Superior temporal gyrus (tissue), 1 donor: Measurements from ENCODE around the gene EIF4G3.

Experiments used
- DNase-seq: peaks from one replicate; pipeline ENCODE4 v3.0.0-alpha.2; 2016; ENCODE audit errors: extremely low spot score

EIF4G3 gene

GRCh38 chr1:20996554-20996953 is 180.1 kb downstream of the EIF4G3 start:
- no peak for DNase-seq

GRCh38 chr1:20993716-20994575 is 182.8 kb downstream of the EIF4G3 start:
- no peak for DNase-seq

DNA sequence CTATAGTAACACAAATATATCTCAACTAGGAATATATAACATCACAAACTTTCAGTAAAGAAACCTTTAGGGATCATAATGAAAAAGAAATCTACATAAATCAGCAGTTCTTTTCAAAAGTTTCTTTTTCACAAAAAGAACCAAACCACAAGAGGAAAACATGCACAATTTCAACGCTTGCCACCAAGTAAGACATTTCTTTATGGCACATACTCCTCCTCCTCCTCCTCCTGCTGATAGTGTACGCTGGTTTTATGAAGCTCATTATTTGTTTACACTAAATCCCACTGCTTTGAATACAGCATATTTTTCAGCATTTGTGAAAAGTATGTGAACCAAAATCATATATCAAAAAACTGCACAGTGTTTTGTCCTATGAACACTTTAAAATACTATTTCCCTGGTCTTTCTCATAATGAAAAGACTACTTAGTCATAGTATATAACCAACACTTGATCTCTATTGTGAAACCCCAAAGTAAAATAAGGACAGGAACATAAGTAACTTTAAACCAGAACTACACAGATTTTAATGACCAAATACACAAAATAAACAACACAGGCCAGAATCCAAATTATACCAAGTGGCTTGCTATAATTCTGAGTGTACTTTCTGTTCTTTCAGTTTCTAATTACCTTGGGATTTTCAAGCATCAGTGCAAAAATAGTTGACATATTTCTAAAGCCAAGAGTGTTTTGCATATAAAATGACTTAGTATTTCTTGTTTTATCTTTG is 184.2 kb downstream of the EIF4G3 start:
- DNase-seq, result no peak

DNA sequence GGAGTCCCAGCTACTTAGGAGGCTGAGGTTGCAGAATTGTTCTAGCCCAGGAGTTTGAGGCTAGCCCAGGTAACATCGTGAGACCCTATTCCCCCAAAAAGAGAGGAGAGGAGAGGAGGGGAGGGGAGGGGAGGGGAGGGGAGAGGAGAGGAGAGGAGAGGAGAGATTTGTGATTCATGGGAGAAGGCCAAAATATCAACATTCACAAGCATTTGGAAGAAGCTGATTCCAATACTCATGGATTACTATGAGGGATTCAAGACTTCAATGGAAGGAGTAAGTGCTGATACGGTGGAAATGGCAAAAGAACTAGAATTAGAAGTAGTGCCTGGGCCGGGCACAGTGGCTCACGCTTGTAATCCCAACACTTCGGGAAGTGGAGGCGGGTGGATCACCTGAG is 187.8 kb downstream of the EIF4G3 start:
- DNase-seq, result no peak

DNA sequence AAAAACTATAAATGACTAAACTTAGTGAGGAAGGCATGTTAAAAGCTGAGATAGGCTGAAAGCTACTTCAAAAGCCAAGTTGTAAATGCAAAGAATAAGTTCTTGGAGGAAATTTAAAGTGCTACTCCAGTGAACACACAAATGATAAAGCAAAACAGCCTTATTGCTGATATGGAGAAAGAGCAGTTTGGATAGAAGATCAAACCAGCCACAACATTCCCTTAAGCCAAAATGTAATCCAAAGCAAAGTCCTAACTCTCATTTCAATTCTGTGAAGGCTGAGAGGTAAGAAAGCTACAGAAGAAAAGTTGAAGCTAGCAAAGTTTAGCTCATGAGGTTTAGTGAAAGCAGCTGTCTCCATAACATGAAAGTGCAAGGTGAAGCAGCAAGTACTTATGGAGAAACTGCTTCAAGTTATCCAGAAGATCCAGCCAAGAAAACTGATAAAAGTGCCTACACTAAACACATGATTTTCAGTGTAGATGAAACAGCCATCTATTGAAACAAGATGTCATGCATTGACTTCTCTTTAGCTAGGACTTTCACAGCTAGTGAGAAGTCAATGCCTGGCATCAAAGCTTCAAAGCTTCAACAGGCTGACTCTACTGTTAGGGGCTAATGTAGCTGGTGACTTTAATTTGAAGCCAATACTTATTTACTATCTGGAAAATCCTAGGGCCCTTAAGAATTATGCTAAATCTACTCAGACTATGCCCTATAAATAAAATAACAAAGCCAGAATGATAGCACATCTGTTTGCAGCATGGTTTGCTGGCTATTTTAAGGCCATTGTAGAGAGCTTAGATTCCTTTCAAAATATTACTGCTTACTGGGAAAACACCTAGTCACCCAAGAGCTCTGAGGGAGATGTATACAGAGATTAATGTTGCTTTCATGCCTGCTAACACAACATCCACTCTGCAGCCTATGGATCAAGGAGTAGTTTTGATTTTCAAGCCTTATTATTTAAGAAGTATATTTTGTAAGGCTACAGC is 188.6 kb downstream of the EIF4G3 start:
- DNase-seq, result no peak

DNA sequence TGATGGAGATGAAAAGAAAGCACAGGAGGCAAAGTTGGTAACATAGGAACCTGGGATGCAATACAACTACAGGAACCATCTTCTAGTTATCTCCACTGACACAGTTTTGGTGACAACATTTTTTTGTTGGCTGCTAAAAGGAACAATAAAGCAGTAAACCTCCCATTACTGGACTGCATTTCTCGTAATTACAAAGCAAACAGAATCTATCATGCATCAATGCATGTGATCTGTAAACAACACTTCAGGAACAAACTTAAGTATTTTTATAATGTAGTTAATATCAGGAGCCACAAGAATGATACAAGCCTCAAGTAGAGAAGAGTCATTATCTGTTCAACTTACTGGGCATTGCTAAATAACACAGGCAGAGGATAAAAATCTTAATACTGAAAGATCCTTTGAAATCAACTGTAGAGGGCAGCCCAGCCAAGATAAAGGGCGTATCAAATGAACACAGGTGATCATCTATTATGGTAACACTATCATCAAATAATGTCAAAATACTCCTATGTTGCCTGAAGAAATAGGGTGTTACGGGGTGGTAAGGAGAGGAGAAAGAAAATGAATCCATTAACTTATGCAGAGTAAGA is 193.3 kb downstream of the EIF4G3 start:
- no peak for DNase-seq

GRCh38 chr1:20982316-20982715 is 194.4 kb downstream of the EIF4G3 start:
- DNase-seq, result no peak

- DNase-seq, result peak; percentile 69
These were observed 194.8 kb downstream of the EIF4G3 start for GRCh38 chr1:20981915-20982314.

DNA sequence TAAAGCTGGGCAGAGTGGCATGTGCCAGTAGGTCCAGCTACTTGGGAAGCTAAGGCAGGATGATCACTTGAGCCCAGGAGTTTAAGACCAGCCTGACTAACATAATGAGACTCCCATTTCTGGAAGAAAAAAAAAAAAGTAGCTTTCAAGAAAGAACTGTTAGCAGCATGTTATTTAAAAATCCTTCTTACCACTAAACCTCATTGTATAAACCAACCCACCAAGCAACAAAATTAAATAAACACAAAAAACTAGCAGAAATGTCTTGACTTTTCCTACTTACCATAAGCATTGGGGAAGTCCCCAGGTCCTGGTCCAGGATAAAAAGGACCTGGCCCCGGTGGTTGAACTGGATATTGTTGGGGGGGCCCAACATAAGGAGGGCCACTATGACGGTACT is 196.6 kb downstream of the EIF4G3 start:
- no peak for DNase-seq

DNA sequence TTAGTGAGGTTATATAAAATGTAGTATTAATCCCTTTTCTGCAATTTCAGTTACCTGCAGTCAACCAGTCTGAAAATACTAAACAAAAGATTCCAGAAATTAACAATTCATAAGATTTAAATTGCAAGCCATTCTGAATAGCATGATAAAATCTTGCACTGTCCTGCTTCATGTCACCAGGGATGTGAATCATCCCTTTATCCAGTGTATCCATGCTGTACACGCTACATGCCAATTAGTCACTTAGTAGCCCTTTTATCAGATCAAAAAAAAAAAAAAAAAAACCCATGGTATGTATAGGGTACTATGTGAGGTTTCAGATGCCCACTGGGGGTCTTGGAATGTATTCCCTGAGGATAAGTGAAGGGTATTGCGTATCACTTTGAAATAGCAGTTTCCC is 198.3 kb downstream of the EIF4G3 start:
- no peak for DNase-seq

- no peak for DNase-seq
These were observed 201.0 kb downstream of the EIF4G3 start for GRCh38 chr1:20975668-20976067.

GRCh38 chr1:20974951-20975350 is 201.7 kb downstream of the EIF4G3 start:
- no peak for DNase-seq

GRCh38 chr1:20974069-20974468 is 202.6 kb downstream of the EIF4G3 start:
- no peak for DNase-seq

DNA sequence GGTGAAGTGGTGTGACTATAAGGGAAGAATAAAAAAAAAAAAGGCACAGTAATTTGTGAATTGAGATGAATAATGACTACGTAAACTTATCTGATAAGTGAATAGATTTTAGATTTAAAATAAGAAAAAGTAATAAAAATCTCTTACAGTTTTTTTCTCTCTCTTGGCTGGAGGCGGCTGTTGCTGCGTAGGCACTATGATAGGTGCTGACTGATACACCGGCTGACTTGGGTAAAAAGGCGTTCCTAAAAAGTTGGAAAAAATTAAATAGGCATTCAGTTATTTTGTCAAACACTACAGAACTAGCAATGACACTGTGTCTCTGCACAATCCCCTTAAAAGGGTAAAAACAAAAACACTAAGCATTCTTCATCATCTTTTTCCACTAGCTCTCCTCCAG is 203.8 kb downstream of the EIF4G3 start:
- DNase-seq, result no peak

- DNase-seq, result no peak
These were observed 211.9 kb downstream of the EIF4G3 start for GRCh38 chr1:20964540-20965484.

- no peak for DNase-seq
These were observed 214.0 kb downstream of the EIF4G3 start for GRCh38 chr1:20962576-20963258.

GRCh38 chr1:20958430-20958829 is 218.3 kb downstream of the EIF4G3 start:
- DNase-seq, result no peak

DNA sequence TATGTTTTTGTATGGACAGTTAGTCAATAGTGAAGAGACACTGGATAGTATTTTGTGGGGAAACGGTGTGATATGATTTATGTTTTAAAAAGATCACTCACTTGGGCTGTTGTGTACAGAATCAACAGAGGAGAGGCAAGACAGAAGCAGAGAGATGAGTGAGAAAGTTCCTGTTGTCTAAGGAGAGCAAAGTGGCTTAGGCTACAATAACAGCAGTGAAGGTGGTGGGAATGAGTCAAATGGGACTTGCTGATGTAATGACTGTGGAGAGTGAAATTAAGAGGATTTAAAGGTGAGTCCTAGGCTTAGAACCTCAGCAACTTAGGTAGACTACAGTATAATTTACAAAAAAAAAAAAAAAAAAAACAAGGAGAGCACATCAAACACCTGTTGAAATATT is 220.4 kb downstream of the EIF4G3 start:
- DNase-seq, result no peak

DNA sequence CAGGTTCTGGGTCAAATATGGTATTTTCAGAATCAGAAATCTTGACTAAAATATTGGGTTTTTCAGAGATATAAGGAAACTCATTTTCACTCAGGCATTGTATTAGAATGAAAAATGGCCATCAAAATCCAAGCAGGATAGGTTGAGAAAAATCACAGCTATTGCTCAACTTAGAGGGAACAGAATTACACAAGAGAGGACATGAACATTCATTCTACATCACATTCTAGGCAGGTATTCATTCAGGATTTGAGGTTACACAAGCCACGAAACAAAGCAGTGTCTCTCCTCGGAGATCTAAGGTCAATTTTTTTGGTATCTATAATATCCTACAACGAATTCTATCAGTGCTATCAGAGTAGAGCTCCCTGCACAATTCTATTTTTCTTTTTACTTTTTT is 226.0 kb downstream of the EIF4G3 start:
- no peak for DNase-seq
